ENCODE data around the gene BTD.

DNA sequence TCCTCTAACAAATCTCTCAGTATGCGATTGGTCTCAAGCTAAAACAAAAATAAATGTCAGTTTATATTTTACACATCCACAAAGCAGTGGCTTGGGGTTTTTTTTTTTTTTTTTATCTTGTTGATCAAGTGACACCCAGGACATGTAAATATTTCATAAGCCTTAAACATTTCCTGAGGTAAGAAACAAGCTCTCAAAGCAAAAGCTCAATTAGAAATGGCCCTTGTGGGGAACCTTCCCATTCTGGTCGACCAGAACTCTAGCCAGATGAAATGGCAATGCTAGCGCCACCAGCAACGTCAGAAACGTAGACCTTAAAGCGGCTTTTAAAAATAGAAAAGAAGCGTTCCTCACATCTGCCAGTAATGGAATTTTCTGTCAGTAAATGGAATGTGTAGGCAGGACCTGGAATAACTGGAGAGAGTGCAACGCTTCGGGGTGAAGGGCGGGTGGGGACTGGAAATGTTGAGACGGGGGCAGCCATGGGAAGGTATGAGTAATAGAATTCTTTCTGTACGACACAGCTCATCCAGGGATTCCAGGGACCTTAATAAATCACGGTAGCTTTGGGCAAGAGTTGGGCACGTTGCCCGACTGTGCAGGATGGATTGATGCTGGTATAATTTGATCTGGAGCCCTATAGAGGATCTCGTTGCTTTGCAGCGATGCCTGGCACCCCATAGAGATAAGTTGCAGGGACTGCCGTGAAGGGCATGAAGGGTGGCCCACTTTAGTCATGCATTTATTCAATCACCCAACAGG is 44.4 kb downstream of the BTD start:
- TF ChIP-seq GATA2 (IDR thresholded peaks at IDR 0.05; ENCODE audit: low read depth, low read length) = peak; percentile 84
- no peak for TF ChIP-seq GATA3 (IDR thresholded peaks at IDR 0.05; ENCODE audit: low read depth, low read length)

Data from SH-SY5Y (cell line).